ENCODE measurements around the gene C13orf46.

Gene C13orf46

GRCh38 chr13:113951246-113951999 lies 22.5 kb downstream of the C13orf46 start:
- Histone ChIP-seq H3K27me3 (ENCODE audit: control insufficient read depth, insufficient read depth, low read length) (no peaks in the 10 kb centered on the region), H3K9me3 (ENCODE audit: control insufficient read depth, insufficient read depth, low read length) (peaks cover 3% of the 10 kb centered on the region; the same call in 1 of the 2 replicates), H3K36me3 (ENCODE audit: control insufficient read depth, insufficient read depth, low read length) (no peaks in the 10 kb centered on the region), H3K4me3 (ENCODE audit: low read depth, low read length) (no peak overlapping the region), H3K9ac (ENCODE audit: low read depth, low read length) (no peak overlapping the region), H3K4me1 (ENCODE audit: control insufficient read depth, insufficient read depth, low read length) (no peaks in the 10 kb centered on the region), H3K27ac (ENCODE audit: low read depth, low read length) (no peak overlapping the region)

GRCh38 chr13:113950451-113951245 lies 23.2 kb downstream of the C13orf46 start:
- no peak overlapping the region for H3K9ac ChIP-seq (ENCODE audit: low read depth, low read length)
- no peaks in the 10 kb centered on the region for H3K27me3 ChIP-seq (ENCODE audit: control insufficient read depth, insufficient read depth, low read length)

GRCh38 chr13:113949546-113949945 lies 24.3 kb downstream of the C13orf46 start:
- Histone ChIP-seq H3K27me3 (ENCODE audit: control insufficient read depth, insufficient read depth, low read length) (no peaks in the 10 kb centered on the region), H3K4me1 (ENCODE audit: control insufficient read depth, insufficient read depth, low read length) (no peaks in the 10 kb centered on the region), H3K36me3 (ENCODE audit: control insufficient read depth, insufficient read depth, low read length) (no peaks in the 10 kb centered on the region), H3K27ac (ENCODE audit: low read depth, low read length) (no peak overlapping the region), H3K9me3 (ENCODE audit: control insufficient read depth, insufficient read depth, low read length) (no peaks in the 10 kb centered on the region; the same call in 1 of the 2 replicates), H3K4me3 (ENCODE audit: low read depth, low read length) (no peak overlapping the region), H3K9ac (ENCODE audit: low read depth, low read length) (no peak overlapping the region)

More at GRCh38 chr13:113950451-113951245, 23.2 kb downstream of the C13orf46 start:
- Histone ChIP-seq H3K9me3 (ENCODE audit: control insufficient read depth, insufficient read depth, low read length) (peaks cover 3% of the 10 kb centered on the region; the same call in 1 of the 2 replicates), H3K4me1 (ENCODE audit: control insufficient read depth, insufficient read depth, low read length) (no peaks in the 10 kb centered on the region), H3K27ac (ENCODE audit: low read depth, low read length) (no peak overlapping the region), H3K4me3 (ENCODE audit: low read depth, low read length) (no peak overlapping the region), H3K36me3 (ENCODE audit: control insufficient read depth, insufficient read depth, low read length) (no peaks in the 10 kb centered on the region)

GRCh38 chr13:113948034-113948742 lies 25.7 kb downstream of the C13orf46 start:
- Histone ChIP-seq H3K36me3 (ENCODE audit: control insufficient read depth, insufficient read depth, low read length) (no peaks in the 10 kb centered on the region), H3K27ac (ENCODE audit: low read depth, low read length) (no peak overlapping the region), H3K9me3 (ENCODE audit: control insufficient read depth, insufficient read depth, low read length) (no peaks in the 10 kb centered on the region), H3K27me3 (ENCODE audit: control insufficient read depth, insufficient read depth, low read length) (no peaks in the 10 kb centered on the region), H3K9ac (ENCODE audit: low read depth, low read length) (no peak overlapping the region), H3K4me3 (ENCODE audit: low read depth, low read length) (no peak overlapping the region), H3K4me1 (ENCODE audit: control insufficient read depth, insufficient read depth, low read length) (no peaks in the 10 kb centered on the region)

- Histone ChIP-seq H3K9ac (ENCODE audit: low read depth, low read length) (no peak overlapping the region), H3K9me3 (ENCODE audit: control insufficient read depth, insufficient read depth, low read length) (no peaks in the 10 kb centered on the region), H3K27ac (ENCODE audit: low read depth, low read length) (no peak overlapping the region), H3K4me1 (ENCODE audit: control insufficient read depth, insufficient read depth, low read length) (no peaks in the 10 kb centered on the region), H3K4me3 (ENCODE audit: low read depth, low read length) (no peak overlapping the region), H3K36me3 (ENCODE audit: control insufficient read depth, insufficient read depth, low read length) (no peaks in the 10 kb centered on the region), H3K27me3 (ENCODE audit: control insufficient read depth, insufficient read depth, low read length) (no peaks in the 10 kb centered on the region)
These were observed 26.4 kb downstream of the C13orf46 start for GRCh38 chr13:113947311-113948033.

GRCh38 chr13:113946409-113947181 lies 27.3 kb downstream of the C13orf46 start:
- H3K9ac ChIP-seq (ENCODE audit: low read depth, low read length) = no peak overlapping the region
- no peak overlapping the region for H3K4me3 ChIP-seq (ENCODE audit: low read depth, low read length)
- H3K9me3 ChIP-seq (ENCODE audit: control insufficient read depth, insufficient read depth, low read length) = no peaks in the 10 kb centered on the region
- H3K36me3 ChIP-seq (ENCODE audit: control insufficient read depth, insufficient read depth, low read length) = no peaks in the 10 kb centered on the region
- no peaks in the 10 kb centered on the region for H3K4me1 ChIP-seq (ENCODE audit: control insufficient read depth, insufficient read depth, low read length)
- no peak overlapping the region for H3K27ac ChIP-seq (ENCODE audit: low read depth, low read length)
- H3K27me3 ChIP-seq (ENCODE audit: control insufficient read depth, insufficient read depth, low read length) = no peaks in the 10 kb centered on the region

- H3K9ac ChIP-seq (ENCODE audit: low read depth, low read length) = no peak overlapping the region
- no peak overlapping the region for H3K4me3 ChIP-seq (ENCODE audit: low read depth, low read length)
These were observed 27.9 kb downstream of the C13orf46 start for GRCh38 chr13:113945857-113946408.

GRCh38 chr13:113943821-113944565 lies 29.9 kb downstream of the C13orf46 start:
- H3K9ac ChIP-seq (ENCODE audit: low read depth, low read length) = no peak overlapping the region
- no peak overlapping the region for H3K4me3 ChIP-seq (ENCODE audit: low read depth, low read length)
- no peak overlapping the region for H3K27ac ChIP-seq (ENCODE audit: low read depth, low read length)
- H3K36me3 ChIP-seq (ENCODE audit: control insufficient read depth, insufficient read depth, low read length) = no peaks in the 10 kb centered on the region
- no peaks in the 10 kb centered on the region for H3K27me3 ChIP-seq (ENCODE audit: control insufficient read depth, insufficient read depth, low read length)
- H3K9me3 ChIP-seq (ENCODE audit: control insufficient read depth, insufficient read depth, low read length) = no peaks in the 10 kb centered on the region
- no peaks in the 10 kb centered on the region for H3K4me1 ChIP-seq (ENCODE audit: control insufficient read depth, insufficient read depth, low read length)

More at GRCh38 chr13:113945857-113946408, 27.9 kb downstream of the C13orf46 start:
- Histone ChIP-seq H3K36me3 (ENCODE audit: control insufficient read depth, insufficient read depth, low read length) (no peaks in the 10 kb centered on the region), H3K9me3 (ENCODE audit: control insufficient read depth, insufficient read depth, low read length) (no peaks in the 10 kb centered on the region), H3K27ac (ENCODE audit: low read depth, low read length) (no peak overlapping the region), H3K27me3 (ENCODE audit: control insufficient read depth, insufficient read depth, low read length) (no peaks in the 10 kb centered on the region), H3K4me1 (ENCODE audit: control insufficient read depth, insufficient read depth, low read length) (no peaks in the 10 kb centered on the region)

GRCh38 chr13:113942591-113943103 lies 31.2 kb downstream of the C13orf46 start:
- Histone ChIP-seq H3K9ac (ENCODE audit: low read depth, low read length) (no peak overlapping the region), H3K4me1 (ENCODE audit: control insufficient read depth, insufficient read depth, low read length) (no peaks in the 10 kb centered on the region), H3K36me3 (ENCODE audit: control insufficient read depth, insufficient read depth, low read length) (no peaks in the 10 kb centered on the region), H3K27ac (ENCODE audit: low read depth, low read length) (no peak overlapping the region), H3K9me3 (ENCODE audit: control insufficient read depth, insufficient read depth, low read length) (no peaks in the 10 kb centered on the region), H3K27me3 (ENCODE audit: control insufficient read depth, insufficient read depth, low read length) (no peaks in the 10 kb centered on the region), H3K4me3 (ENCODE audit: low read depth, low read length) (no peak overlapping the region)

Measured in HUES48 (cell line).